SH-SY5Y (cell line): ENCODE results near the gene RBM7.

Experiments
- GATA2 ChIP-seq: IDR thresholded peaks from 2 replicates; pipeline ENCODE4 v1.6.1; 2011; ENCODE audit warnings: mild to moderate bottlenecking, low read depth, low read length
- GATA3 ChIP-seq: IDR thresholded peaks from 2 replicates; pipeline ENCODE4 v1.6.1; 2011; ENCODE audit warnings: low read depth, mild to moderate bottlenecking, low read length, moderate library complexity

DNA sequence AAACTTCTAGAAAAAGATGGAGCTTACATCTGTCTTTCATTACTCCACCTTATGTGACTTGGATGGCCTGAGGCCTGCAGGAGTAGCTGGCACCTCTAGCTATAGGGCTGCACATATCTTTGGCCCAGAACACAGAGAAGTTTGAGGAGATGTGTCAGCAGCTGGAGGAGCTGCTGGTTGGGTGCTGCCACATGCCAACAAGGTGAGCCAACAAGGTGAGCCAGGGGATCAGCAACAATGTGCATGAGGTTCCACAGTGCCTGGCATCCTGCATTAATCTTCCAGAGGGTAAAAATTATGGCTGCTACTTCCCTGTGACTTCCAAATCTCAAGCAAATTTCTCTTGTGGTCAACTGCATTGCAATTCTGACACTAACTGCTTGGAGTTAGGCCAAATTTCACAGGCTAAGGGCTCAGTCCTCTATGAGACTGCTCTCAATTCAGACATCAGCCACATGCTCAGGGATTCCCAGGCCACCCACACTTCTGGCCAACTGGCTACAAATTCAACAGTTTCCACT, 16.0 kb downstream of the RBM7 start:
- TF ChIP-seq GATA3 (no peak), GATA2 (no peak)
